Prostate gland (tissue), 2 donors: ENCODE measurements around the gene NFASC. TPM values are rescaled to one million over a fixed set of nuclear protein-coding genes. Genes with fewer than 3 reads are reported as not detected.

Source experiments
- DNase-seq: peaks from one replicate; pipeline ENCODE4 v3.0.0-alpha.2; 2019; ENCODE audit warnings: low spot score
- H3K27ac ChIP-seq, 2 donors: fragments of 200-600 bp; sonication (generic); 2 replicates each; pipeline ENCODE4 v1.5.1; 2017 to 2019
- H3K27me3 ChIP-seq: fragments of 200-600 bp; sonication (generic); replicated peaks from 2 replicates; pipeline ENCODE4 v1.5.1; 2019; ENCODE audit not compliant: insufficient read depth
- H3K36me3 ChIP-seq, 2 donors: fragments of 200-600 bp; sonication (generic); 1 replicate in 1 of 2; 2 replicates in 1 of 2; pipeline versions ENCODE4 v1.5.1 to v1.8.1; 2017 to 2019
- H3K4me1 ChIP-seq: fragments of 200-600 bp; sonication (generic); replicated peaks from 2 replicates; pipeline ENCODE4 v1.5.1; 2019
- H3K4me3 ChIP-seq, 2 donors: fragments of 200-600 bp; sonication (generic); 2 replicates each; pipeline ENCODE4 v1.5.1; 2017 to 2019
- H3K9me3 ChIP-seq: fragments of 200-600 bp; sonication (generic); 2 replicates; pipeline ENCODE4 v1.5.1; 2017
- POLR2A ChIP-seq: fragments of 450-650 bp; IDR thresholded peaks from one replicate; pipeline ENCODE4 v1.6.1; 2016; ENCODE audit warnings: antibody characterized with exemption, mild to moderate bottlenecking
- POLR2AphosphoS5 ChIP-seq: sonication (generic); formaldehyde crosslinking; IDR thresholded peaks from one replicate; pipeline ENCODE4 v1.6.1; 2017; ENCODE audit warnings: antibody characterized with exemption
- WGBS: methylation state at CpG from one replicate; pipeline ENCODE4 v1.1.5; 2018; 5-methylcytosine and 5-hydroxymethylcytosine counted together
- intact Hi-C: fragments of 100-400 bp; cut with DNase I; formaldehyde crosslinking; loops from one replicate; pipeline ENCODE4 v1.14.2; 2022
- total RNA-seq, 2 donors: library from RNA; depleted of rRNA; stranded (reverse); fragments of >200 nt; gene quantifications; one replicate each; pipeline ENCODE4 v1.1.0, GENCODE V29; 2016
- TF ChIP-seq, protein P1 (sequence below), 4 experiments: fragments of 200-600 bp in 2 of 4; fragments of 450-650 bp in 2 of 4; sonication (generic) in 2 of 4; IDR thresholded peaks; 1 replicate in 3 of 4; 2 replicates in 1 of 4; pipeline ENCODE4 v1.5.1; 2016 to 2019; ENCODE audit warnings: antibody characterized with exemption in 4 of 4, mild to moderate bottlenecking in 2 of 4, moderate library complexity in 2 of 4

NFASC gene
- total RNA-seq, 2 donors from 2014 or later, result 3.7 to 13.2 TPM

GRCh38 chr1:204945565-204945977 lies 74.9 kb downstream of the NFASC start:
- Histone ChIP-seq H3K4me3 (no peak overlapping the region), H3K4me1 (no peaks in the 10 kb centered on the region), H3K27me3 (no peaks in the 10 kb centered on the region), H3K27ac (no peak overlapping the region), H3K36me3 (no peaks in the 10 kb centered on the region), H3K9me3 (no peaks in the 10 kb centered on the region)
- TF ChIP-seq POLR2AphosphoS5 (no peak), POLR2A (no peak)
- TF ChIP-seq, protein P1, sequence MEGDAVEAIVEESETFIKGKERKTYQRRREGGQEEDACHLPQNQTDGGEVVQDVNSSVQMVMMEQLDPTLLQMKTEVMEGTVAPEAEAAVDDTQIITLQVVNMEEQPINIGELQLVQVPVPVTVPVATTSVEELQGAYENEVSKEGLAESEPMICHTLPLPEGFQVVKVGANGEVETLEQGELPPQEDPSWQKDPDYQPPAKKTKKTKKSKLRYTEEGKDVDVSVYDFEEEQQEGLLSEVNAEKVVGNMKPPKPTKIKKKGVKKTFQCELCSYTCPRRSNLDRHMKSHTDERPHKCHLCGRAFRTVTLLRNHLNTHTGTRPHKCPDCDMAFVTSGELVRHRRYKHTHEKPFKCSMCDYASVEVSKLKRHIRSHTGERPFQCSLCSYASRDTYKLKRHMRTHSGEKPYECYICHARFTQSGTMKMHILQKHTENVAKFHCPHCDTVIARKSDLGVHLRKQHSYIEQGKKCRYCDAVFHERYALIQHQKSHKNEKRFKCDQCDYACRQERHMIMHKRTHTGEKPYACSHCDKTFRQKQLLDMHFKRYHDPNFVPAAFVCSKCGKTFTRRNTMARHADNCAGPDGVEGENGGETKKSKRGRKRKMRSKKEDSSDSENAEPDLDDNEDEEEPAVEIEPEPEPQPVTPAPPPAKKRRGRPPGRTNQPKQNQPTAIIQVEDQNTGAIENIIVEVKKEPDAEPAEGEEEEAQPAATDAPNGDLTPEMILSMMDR (IDR thresholded peaks at IDR 0.05), result no peak
- WGBS, result 22% methylated on average over 4 of the region's 4 CpGs
- intact Hi-C loops, result no loop called here
- no peak for DNase-seq

DNA sequence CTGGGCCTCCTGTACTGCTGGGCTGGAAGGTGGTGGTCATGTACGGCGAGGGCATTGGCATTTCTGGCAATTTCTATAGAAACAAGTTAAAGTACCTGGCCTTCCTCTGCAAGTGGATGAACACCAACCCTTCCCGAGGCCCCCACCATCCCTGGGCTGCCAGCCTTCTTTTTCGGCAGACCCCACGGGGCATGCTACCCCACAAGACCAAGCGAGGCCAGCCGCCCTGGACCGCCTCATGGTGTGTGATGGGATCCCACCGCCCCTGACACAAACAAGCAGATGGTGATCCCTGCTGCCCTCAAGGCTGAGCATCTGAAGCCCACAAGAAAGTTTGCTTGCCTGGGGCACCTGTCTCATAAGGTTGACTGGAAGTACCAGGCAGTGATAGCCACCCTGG lies 76.0 kb downstream of the NFASC start:
- TF ChIP-seq POLR2A, result no peak
- TF ChIP-seq POLR2AphosphoS5, result no peak
- TF ChIP-seq, protein P1 (IDR thresholded peaks at IDR 0.05), result no peak
- no peaks in the 10 kb centered on the region for H3K9me3 ChIP-seq

GRCh38 chr1:204947338-204947737 lies 76.7 kb downstream of the NFASC start:
- H3K27me3 ChIP-seq, result no peaks in the 10 kb centered on the region
- H3K36me3 ChIP-seq, result no peaks in the 10 kb centered on the region
- DNase-seq, result no peak
- 83% methylated on average over 8 of the region's 8 CpGs for WGBS
- intact Hi-C loops, result no loop called here
- H3K4me3 ChIP-seq, result no peak overlapping the region
- H3K27ac ChIP-seq, result no peak overlapping the region
- no peaks in the 10 kb centered on the region for H3K4me1 ChIP-seq
- no peak for TF ChIP-seq POLR2A
- TF ChIP-seq, protein P1 (IDR thresholded peaks at IDR 0.05), result no peak
- H3K9me3 ChIP-seq, result no peaks in the 10 kb centered on the region

More for the DNA sequence above, 76.0 kb downstream of the NFASC start:
- WGBS, result 93% methylated on average over 9 of the region's 9 CpGs
- Histone ChIP-seq H3K4me1 (no peaks in the 10 kb centered on the region), H3K27me3 (no peaks in the 10 kb centered on the region), H3K36me3 (no peaks in the 10 kb centered on the region), H3K4me3 (no peak overlapping the region), H3K27ac (no peak overlapping the region)
- no peak for DNase-seq
- intact Hi-C loops, result no loop called here

DNA sequence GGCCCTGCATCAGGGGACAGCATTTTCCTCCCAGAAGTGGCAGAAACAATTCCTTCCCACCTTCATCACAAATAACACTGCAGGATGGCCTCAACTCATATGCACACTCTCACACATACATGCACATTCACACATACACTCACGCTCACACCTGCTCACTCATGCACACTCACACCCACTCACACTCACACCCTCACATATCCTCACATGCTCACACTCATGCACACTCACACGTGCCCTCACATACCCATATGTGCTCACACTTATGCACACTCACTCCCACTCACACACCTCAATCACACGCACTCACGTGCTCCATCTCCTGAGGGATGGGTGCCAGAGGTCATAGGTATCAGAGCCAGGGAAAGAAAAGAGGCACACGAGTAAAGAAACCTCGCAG lies 77.1 kb downstream of the NFASC start:
- intact Hi-C loops, result no loop called here
- TF ChIP-seq POLR2AphosphoS5 (no peak), POLR2A (no peak)
- TF ChIP-seq, protein P1 (IDR thresholded peaks at IDR 0.05), result no peak
- Histone ChIP-seq H3K9me3 (no peaks in the 10 kb centered on the region), H3K4me1 (no peaks in the 10 kb centered on the region), H3K27me3 (no peaks in the 10 kb centered on the region), H3K36me3 (no peaks in the 10 kb centered on the region), H3K27ac (no peak overlapping the region), H3K4me3 (no peak overlapping the region)
- 83% methylated on average over 6 of the region's 6 CpGs for WGBS
- no peak for DNase-seq

- 60% methylated on average over 13 of the region's 13 CpGs for WGBS
- Histone ChIP-seq H3K4me1 (no peaks in the 10 kb centered on the region), H3K36me3 (no peaks in the 10 kb centered on the region)
Measured at GRCh38 chr1:204950353-204951001, 79.8 kb downstream of the NFASC start.

More at GRCh38 chr1:204950353-204951001, 79.8 kb downstream of the NFASC start:
- H3K27me3 ChIP-seq, result no peaks in the 10 kb centered on the region
- no peak overlapping the region for H3K4me3 ChIP-seq
- no peak for DNase-seq
- H3K27ac ChIP-seq, result no peak overlapping the region
- TF ChIP-seq, protein P1 (IDR thresholded peaks at IDR 0.05), result no peak
- TF ChIP-seq POLR2AphosphoS5 (no peak), POLR2A (no peak)
- intact Hi-C loops, result no loop called here
- H3K9me3 ChIP-seq, result no peaks in the 10 kb centered on the region
